Measurements from ENCODE around the gene CYFIP2.

Gene CYFIP2

DNA sequence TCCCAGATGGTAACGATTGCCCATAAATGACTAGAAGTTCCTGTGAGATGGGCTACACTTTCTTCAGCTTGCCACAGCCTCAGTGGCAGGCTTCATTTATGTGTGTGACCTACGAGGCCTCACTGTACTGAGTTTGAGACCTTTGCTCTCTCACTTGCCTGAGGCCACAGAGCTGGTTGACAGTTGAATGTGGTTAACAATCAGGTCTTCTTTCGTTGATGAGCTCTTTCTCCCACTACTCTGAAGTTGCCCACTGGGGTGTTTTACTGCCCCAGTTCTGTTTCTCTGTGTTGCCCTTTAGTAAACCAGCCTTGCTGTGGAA is 70.5 kb downstream of the CYFIP2 start:
- H3K9me3 ChIP-seq (ENCODE audit: control insufficient read depth, insufficient read depth, low read length): no peaks in the 10 kb centered on the region; the same call in 1 of the 2 replicates
- no peak overlapping the region for H3K9ac ChIP-seq (ENCODE audit: low read depth, low read length)
- no peaks in the 10 kb centered on the region for H3K4me1 ChIP-seq (ENCODE audit: insufficient read depth, low read length)
- H3K36me3 ChIP-seq (ENCODE audit: insufficient read depth, low read length): peaks cover 16% of the 10 kb centered on the region

DNA sequence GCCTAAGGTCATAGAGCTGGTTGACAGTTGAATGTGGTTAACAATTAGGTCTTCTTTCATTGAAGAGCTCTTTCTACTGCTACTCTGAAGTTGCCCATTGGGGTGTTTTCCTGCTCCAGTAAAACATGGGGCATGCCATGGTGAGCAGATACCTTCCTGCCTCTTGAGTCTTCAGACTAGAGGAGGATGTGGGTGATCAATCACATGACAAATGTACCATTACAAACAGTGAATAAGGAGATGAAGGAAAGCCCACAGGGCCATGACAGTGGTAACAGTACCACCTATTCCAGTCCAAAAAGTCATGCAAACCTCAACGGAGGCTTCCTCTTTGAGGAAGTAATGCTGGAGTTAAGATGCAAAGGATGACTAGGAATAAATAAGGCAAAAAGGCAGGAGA is 73.5 kb downstream of the CYFIP2 start:
- no peak overlapping the region for H3K9ac ChIP-seq (ENCODE audit: low read depth, low read length)
- no peaks in the 10 kb centered on the region for H3K4me1 ChIP-seq (ENCODE audit: insufficient read depth, low read length)
- peaks cover 16% of the 10 kb centered on the region for H3K36me3 ChIP-seq (ENCODE audit: insufficient read depth, low read length)
- H3K9me3 ChIP-seq (ENCODE audit: control insufficient read depth, insufficient read depth, low read length): no peaks in the 10 kb centered on the region

DNA sequence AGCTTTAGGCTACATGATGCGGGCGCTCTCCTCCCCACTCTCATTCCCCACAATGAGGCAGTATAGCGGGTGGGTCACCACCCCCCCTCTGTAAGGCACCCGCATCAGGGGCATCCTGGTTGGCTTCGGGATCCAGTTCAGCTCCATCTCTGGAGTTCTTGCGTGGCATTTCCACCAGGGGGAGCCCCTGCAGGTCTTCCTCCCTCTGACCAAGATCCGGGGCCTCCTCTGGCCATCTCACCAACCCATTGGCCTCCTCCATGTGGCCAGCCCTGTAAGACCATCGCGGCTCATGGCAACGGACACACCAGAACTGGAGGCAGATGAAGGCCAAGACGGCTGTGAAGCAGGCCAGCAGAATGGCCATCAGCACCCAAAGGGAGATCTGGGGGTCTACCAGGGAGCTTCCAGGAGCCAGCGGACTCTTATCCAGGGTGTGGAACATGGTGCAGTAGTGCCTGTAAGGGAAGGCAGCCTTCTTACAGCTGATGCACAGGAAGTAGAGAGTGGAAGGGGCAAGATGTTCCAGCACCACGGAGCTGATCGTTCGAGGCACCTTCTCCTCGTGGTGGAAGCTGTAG is 77.0 kb downstream of the CYFIP2 start:
- Histone ChIP-seq H3K9me3 (ENCODE audit: control insufficient read depth, insufficient read depth, low read length) (no peaks in the 10 kb centered on the region), H3K4me1 (ENCODE audit: insufficient read depth, low read length) (no peaks in the 10 kb centered on the region), H3K9ac (ENCODE audit: low read depth, low read length) (no peak overlapping the region), H3K36me3 (ENCODE audit: insufficient read depth, low read length) (peaks cover 19% of the 10 kb centered on the region)

DNA sequence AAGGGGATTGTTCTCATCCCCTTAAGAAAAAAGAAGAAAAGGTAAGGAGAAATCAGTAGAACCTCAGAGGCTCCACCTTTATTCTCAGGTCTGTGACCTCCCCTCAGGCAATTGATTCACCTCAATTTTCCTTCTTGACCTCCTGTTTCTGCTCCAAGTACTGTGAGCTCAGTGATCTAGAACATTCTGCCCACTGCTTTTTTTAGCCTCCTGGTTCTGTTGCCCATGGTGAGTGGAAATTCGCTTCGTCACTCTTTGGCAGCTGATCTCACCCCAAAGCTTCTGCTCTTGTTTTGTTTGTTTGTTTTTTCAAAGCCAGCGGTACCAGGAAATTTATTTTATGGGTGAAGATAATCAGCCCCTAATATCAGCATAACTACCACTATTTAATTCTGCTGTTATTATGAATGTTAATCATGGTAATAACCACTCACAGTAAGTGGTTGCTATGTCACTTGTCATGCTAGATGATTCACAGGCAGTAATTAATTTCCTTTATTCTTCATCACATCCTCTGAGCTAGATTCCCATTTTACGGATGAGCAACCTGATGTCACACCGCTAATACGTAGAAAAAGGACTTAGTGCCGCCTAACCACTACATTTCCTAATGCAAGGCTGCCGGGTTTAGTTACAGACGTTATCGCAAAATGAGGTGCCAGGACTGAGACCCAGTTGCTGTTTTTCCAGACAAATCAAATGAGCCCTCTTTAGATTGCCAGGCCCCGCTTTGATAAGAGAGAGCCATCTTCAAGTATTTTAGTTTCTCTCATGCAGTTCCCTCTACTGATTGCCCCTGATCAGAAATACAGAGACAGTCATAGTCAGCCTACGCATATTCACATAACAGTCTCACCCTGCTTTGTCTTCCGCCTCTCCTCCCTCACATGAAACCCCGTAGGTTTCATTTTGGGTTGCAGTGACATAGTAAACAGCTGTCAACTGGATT is 78.2 kb downstream of the CYFIP2 start:
- no peaks in the 10 kb centered on the region for H3K4me1 ChIP-seq (ENCODE audit: insufficient read depth, low read length)

DNA sequence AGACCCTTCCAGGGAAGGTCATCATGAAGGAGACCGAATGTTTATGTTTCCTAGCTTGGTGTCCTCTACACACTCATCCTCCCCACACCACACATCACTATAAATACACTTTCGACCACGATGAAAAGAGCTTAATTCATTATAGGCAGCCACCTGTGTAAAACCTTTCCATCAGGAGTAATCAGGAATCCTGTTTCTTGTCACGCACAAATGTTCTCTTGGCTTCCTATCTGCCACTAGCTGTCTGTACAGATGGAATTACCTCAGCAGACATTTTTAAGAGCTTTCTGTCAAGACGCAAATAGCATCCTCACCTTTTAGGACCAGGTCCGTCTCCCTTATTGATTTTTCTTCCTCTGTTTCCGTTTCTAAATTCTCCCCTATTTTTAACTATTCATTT is 79.1 kb downstream of the CYFIP2 start:
- Histone ChIP-seq H3K36me3 (ENCODE audit: insufficient read depth, low read length) (peaks cover 13% of the 10 kb centered on the region), H3K9ac (ENCODE audit: low read depth, low read length) (no peak overlapping the region), H3K9me3 (ENCODE audit: control insufficient read depth, insufficient read depth, low read length) (no peaks in the 10 kb centered on the region), H3K4me1 (ENCODE audit: insufficient read depth, low read length) (no peaks in the 10 kb centered on the region)

More for the DNA sequence above, 78.2 kb downstream of the CYFIP2 start:
- H3K36me3 ChIP-seq (ENCODE audit: insufficient read depth, low read length): peaks cover 19% of the 10 kb centered on the region
- H3K9ac ChIP-seq (ENCODE audit: low read depth, low read length): no peak overlapping the region
- no peaks in the 10 kb centered on the region for H3K9me3 ChIP-seq (ENCODE audit: control insufficient read depth, insufficient read depth, low read length)

DNA sequence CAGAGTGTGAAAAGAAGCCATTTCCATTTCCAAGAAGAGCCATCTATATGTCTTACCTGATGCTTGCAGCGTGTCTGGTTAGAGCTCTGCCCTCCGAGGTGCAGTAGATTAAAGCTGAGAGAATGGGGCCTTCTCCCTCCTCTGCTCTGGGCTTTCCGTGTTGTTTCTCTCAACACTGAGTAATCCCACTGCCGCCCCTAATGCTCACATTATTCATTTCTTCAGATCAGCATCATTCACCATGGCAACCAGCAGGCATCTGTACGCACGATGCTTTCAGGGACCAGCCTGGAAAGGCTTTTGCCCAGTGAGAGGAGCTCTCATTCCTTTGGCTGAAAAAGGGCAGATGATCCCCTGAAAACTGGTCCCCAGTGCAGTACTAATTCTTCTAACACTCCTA is 79.6 kb downstream of the CYFIP2 start:
- H3K36me3 ChIP-seq (ENCODE audit: insufficient read depth, low read length): peaks cover 11% of the 10 kb centered on the region
- H3K4me1 ChIP-seq (ENCODE audit: insufficient read depth, low read length): no peaks in the 10 kb centered on the region

DNA sequence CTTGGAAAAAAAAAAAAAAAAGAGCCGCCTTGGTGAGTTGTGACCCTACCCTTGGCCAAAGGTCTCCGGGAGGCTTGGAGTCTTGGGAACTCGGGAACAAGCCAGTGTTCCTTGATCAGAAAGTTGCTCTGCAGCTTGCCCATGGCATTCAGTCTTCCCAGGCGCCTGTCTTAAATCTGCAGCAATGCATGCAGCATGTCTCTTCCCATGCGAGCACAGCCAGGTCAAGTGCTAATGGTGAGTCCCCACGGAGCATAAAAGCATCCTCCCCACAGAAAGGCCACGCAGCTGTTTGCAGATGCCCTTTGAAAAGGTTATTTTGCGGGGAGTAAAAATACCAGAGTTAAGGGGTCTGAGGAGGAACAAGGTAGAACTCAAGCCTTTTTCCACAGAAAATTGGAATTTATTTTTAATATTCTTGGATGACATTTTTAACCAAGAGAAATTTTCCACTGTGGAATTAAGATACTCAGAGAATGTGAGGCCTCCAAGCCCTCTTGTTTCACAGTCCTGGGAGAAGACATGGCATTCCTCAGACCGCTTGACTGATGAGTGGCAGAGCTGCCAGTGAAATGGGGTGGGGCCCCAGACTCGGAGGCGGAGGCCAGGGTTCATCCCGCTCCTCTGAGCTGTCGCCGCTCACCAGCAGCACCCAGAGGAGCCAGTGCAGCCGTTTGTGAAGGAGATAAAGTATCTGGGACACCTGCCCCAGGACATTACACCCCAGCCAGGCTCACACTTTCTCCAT is 81.6 kb downstream of the CYFIP2 start:
- Histone ChIP-seq H3K36me3 (ENCODE audit: insufficient read depth, low read length) (peaks cover 11% of the 10 kb centered on the region), H3K9ac (ENCODE audit: low read depth, low read length) (no peak overlapping the region), H3K4me1 (ENCODE audit: insufficient read depth, low read length) (no peaks in the 10 kb centered on the region), H3K9me3 (ENCODE audit: control insufficient read depth, insufficient read depth, low read length) (no peaks in the 10 kb centered on the region)

More for the DNA sequence above, 79.6 kb downstream of the CYFIP2 start:
- H3K9ac ChIP-seq (ENCODE audit: low read depth, low read length): no peak overlapping the region
- H3K9me3 ChIP-seq (ENCODE audit: control insufficient read depth, insufficient read depth, low read length): no peaks in the 10 kb centered on the region

DNA sequence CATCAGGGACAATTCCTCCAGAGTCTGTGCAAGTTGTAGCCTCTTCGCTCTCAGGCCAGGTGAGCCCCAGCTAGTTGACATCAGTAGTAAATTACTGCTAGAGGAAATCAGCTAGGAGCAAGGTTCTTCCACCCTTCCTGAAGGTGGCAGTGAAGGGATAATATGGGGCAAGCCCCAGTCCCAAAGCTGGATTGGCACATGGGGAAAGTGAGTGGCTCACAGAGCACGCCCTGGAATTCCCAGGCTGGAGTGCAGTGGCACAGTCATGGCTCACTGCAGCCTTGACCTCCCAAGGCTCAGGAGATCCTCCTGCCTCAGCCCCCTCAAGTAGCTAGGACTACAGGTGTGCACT is 82.1 kb downstream of the CYFIP2 start:
- Histone ChIP-seq H3K9me3 (ENCODE audit: control insufficient read depth, insufficient read depth, low read length) (no peaks in the 10 kb centered on the region), H3K36me3 (ENCODE audit: insufficient read depth, low read length) (peaks cover 11% of the 10 kb centered on the region), H3K9ac (ENCODE audit: low read depth, low read length) (no peak overlapping the region), H3K4me1 (ENCODE audit: insufficient read depth, low read length) (no peaks in the 10 kb centered on the region)

DNA sequence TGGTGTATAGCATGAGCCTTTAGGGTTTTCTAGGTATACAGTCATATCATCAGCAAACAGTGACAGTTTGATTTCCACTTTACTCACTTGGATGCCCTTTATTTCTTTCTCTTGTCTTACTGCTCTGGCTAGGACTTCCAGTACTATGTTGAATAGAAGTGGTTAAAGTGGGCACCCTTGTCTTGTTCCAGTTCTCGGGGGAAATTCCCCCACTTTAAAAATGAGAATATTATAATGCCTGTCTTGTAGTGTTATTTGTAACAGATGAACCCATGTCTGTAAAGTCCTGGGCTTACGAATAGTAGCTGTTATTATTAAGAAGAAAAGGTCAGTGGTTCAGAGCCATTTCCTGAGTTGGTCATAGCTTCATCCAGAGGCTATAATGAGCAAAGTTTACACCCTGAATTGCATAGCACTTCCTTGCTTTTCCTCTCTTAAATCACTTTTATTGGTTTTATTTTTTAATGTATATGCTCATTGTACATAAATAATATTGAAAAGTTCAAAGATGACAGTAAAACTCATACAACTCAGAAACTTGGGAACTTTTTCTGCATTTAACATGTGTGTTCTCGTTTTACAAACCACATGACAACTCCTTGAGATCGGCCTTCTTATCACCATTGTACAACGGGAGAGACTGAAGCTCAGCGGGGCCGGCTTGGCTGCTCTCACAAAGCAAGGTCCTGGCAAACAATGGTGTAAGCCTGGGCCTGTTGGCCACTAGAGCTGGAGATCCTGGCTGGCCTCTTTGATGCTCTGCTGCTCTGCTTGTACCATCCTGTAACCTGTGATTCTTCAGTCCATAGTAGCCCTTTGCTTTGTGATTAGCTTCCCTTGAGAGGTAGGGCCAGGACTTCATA is 85.2 kb downstream of the CYFIP2 start:
- Histone ChIP-seq H3K9me3 (ENCODE audit: control insufficient read depth, insufficient read depth, low read length) (no peaks in the 10 kb centered on the region), H3K4me1 (ENCODE audit: insufficient read depth, low read length) (no peaks in the 10 kb centered on the region), H3K36me3 (ENCODE audit: insufficient read depth, low read length) (no peaks in the 10 kb centered on the region; the same call in 1 of the 2 replicates), H3K9ac (ENCODE audit: low read depth, low read length) (no peak overlapping the region)

DNA sequence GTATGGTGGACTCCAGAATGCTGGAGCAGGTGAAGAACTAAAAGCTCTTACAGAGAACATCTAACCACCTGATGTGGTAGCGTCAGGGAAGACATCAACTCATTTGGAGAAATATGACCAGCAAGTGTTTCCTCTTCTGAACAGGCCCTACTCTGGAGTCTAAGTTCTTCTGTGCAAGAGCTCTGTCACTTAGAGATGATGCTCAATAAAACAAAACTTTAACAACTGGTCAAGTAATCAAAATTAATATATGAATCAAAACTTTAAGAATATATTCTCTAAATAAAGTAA is 85.8 kb downstream of the CYFIP2 start:
- Histone ChIP-seq H3K9me3 (ENCODE audit: control insufficient read depth, insufficient read depth, low read length) (no peaks in the 10 kb centered on the region), H3K9ac (ENCODE audit: low read depth, low read length) (no peak overlapping the region), H3K4me1 (ENCODE audit: insufficient read depth, low read length) (no peaks in the 10 kb centered on the region), H3K36me3 (ENCODE audit: insufficient read depth, low read length) (no peaks in the 10 kb centered on the region)

DNA sequence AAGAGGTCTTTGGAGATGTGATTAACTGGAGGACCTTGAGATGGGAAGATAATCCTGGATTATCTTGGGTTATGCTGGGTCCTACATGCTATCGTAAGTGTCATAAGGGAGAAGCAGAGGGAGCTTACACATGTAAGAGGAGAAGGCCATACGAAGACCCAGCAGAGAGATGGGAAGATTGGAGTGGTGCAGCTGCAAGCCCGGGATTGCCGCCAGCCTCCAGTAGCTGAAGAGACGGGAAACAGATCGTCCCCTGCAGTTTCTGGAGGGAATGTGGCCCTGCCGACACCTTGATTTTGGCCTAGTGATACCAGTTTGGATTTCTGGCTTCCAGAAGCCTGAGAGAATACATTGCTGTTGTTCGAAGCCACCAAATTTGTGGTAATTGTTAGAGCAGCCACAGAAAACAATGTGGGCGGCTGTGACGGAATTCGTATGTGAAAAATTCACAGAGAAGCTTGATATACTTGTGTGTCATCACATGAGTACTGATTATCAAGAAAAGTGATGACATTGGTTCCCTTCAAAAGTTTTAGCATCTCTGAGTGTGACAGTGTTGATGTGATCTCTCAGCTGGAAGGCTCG is 86.9 kb downstream of the CYFIP2 start:
- Histone ChIP-seq H3K36me3 (ENCODE audit: insufficient read depth, low read length) (no peaks in the 10 kb centered on the region), H3K9me3 (ENCODE audit: control insufficient read depth, insufficient read depth, low read length) (no peaks in the 10 kb centered on the region), H3K4me1 (ENCODE audit: insufficient read depth, low read length) (no peaks in the 10 kb centered on the region), H3K9ac (ENCODE audit: low read depth, low read length) (no peak overlapping the region)

DNA sequence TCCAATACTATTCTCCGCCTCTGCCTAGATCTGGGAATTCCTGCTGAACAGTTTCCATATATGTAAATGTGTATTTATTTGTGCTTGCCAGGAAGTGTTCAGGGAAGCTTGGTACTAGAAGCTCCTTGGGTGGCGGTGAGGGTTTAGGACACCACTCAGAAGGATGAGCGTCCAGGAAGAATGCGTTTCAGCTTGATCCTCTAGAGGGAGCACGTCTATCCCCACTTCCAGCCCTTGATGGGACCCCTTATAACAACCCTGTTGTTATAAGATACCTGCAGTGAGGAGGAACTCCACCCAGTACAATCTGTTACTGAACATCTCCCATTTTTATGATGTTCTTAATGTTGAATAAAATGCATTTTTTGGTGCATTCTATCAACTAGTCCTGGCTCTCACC is 88.9 kb downstream of the CYFIP2 start:
- no peak overlapping the region for H3K9ac ChIP-seq (ENCODE audit: low read depth, low read length)
- peaks cover 4% of the 10 kb centered on the region; the same call in 1 of the 2 replicates for H3K36me3 ChIP-seq (ENCODE audit: insufficient read depth, low read length)
- H3K9me3 ChIP-seq (ENCODE audit: control insufficient read depth, insufficient read depth, low read length): no peaks in the 10 kb centered on the region
- H3K4me1 ChIP-seq (ENCODE audit: insufficient read depth, low read length): no peaks in the 10 kb centered on the region

DNA sequence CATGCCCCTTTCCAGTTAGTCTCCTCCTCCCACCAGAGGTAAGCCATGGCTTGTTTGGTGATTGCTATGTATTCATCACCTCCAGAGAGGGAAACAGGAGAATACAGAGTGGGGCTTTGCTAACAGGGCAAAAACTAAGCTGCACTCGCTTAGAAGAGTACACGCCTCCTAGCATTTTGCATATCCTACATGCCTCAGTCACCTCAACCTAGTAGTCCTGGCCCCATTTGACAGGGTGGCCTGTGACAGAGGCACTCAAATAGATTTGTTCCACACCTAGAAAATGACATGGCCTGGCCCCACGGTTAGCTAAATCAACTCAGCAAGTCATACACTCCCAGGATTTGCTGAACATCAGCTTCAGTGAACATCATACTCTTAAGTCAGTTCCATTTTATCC is 90.7 kb downstream of the CYFIP2 start:
- Histone ChIP-seq H3K36me3 (ENCODE audit: insufficient read depth, low read length) (peaks cover 8% of the 10 kb centered on the region; the same call in 1 of the 2 replicates), H3K4me1 (ENCODE audit: insufficient read depth, low read length) (no peaks in the 10 kb centered on the region), H3K9me3 (ENCODE audit: control insufficient read depth, insufficient read depth, low read length) (no peaks in the 10 kb centered on the region), H3K9ac (ENCODE audit: low read depth, low read length) (no peak overlapping the region)

DNA sequence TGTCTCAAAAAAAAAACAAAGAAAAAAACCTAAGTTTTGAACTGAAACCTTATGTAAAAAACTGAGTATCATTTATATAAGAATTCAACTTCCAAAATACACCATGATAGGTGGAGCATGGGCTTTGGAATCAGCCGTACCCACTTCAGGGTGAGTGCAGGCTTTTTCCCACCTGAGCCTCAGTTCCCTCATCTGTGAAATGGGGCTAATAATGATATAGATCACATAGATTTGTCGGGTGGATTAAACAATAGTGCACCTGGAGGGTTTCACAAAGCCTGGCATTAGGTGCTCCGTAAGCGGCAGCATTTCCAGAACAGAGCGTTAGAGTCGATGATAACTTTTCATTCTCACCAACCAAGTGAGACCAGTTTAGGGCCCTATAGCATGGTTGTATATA is 91.9 kb downstream of the CYFIP2 start:
- Histone ChIP-seq H3K9ac (ENCODE audit: low read depth, low read length) (no peak overlapping the region), H3K4me1 (ENCODE audit: insufficient read depth, low read length) (no peaks in the 10 kb centered on the region), H3K36me3 (ENCODE audit: insufficient read depth, low read length) (peaks cover 10% of the 10 kb centered on the region; the same call in 1 of the 2 replicates), H3K9me3 (ENCODE audit: control insufficient read depth, insufficient read depth, low read length) (no peaks in the 10 kb centered on the region)
